MM.1S (cell line): ENCODE measurements around the gene XRCC4.

ENCODE experiments used
- CTCF ChIP-seq: fragments of 300-600 bp; sonication (generic); IDR thresholded peaks from 2 replicates; pipeline ENCODE4 v1.5.1; 2016; ENCODE audit warnings: antibody characterized with exemption, low read length, mixed read lengths
- EZH2phosphoT487 ChIP-seq: fragments of 300-600 bp; sonication (generic); IDR thresholded peaks from 2 replicates; pipeline ENCODE4 v1.6.1; 2018; ENCODE audit warnings: antibody characterized with exemption, low read length

GRCh38 chr5:83042507-83042906 lies 34.8 kb upstream of the XRCC4 start:
- no peak for TF ChIP-seq CTCF
- TF ChIP-seq EZH2phosphoT487 = no peak
